Osteoblast (primary cell): ENCODE measurements around the gene ITSN1. TPM values are rescaled to one million over a fixed set of nuclear protein-coding genes. Genes with fewer than 3 reads are reported as not detected.

Experiments used
- DNase-seq: peaks from one replicate; pipeline ENCODE4 v3.0.0; 2011; ENCODE audit warnings: low spot score, mixed read lengths; ENCODE audit not compliant: insufficient read length; ENCODE audit errors: missing footprints
- H2AFZ ChIP-seq: 2 replicates; pipeline ENCODE4 v1.6.0; 2011; ENCODE audit warnings: mild to moderate bottlenecking, low read length
- H3K27ac ChIP-seq: 2 replicates; pipeline ENCODE4 v1.5.1; 2011; ENCODE audit warnings: mild to moderate bottlenecking, low read depth, low read length, moderate library complexity
- H3K27me3 ChIP-seq: 2 replicates; pipeline ENCODE4 v1.6.0; 2012; ENCODE audit warnings: mild to moderate bottlenecking, control low read depth, inconsistent platforms, low read length, moderate library complexity; ENCODE audit not compliant: insufficient read depth
- H3K36me3 ChIP-seq: 2 replicates; pipeline ENCODE4 v1.5.1; 2011; ENCODE audit warnings: mild to moderate bottlenecking, low read length, control low read depth, moderate library complexity; ENCODE audit not compliant: insufficient read depth
- H3K4me1 ChIP-seq: 2 replicates; pipeline ENCODE4 v1.5.1; 2011; ENCODE audit warnings: mild to moderate bottlenecking, low read length, control low read depth, moderate library complexity; ENCODE audit not compliant: insufficient read depth
- H3K4me2 ChIP-seq: 2 replicates; pipeline ENCODE4 v1.6.0; 2011; ENCODE audit warnings: mild to moderate bottlenecking, low read length; ENCODE audit not compliant: insufficient read depth
- H3K4me3 ChIP-seq: fragments of 200-600 bp; sonication (generic); 3 replicates; pipeline ENCODE4 v1.5.1; 2012; ENCODE audit warnings: mild to moderate bottlenecking, low read length, inconsistent platforms; ENCODE audit not compliant: insufficient read depth
- H3K79me2 ChIP-seq: 2 replicates; pipeline ENCODE4 v1.6.0; 2012; ENCODE audit warnings: mild to moderate bottlenecking, low read length, control low read depth, inconsistent platforms; ENCODE audit not compliant: insufficient read depth
- H3K9me3 ChIP-seq: 2 replicates; pipeline ENCODE4 v1.5.1; 2011; ENCODE audit warnings: low read depth, low read length, control low read depth
- H4K20me1 ChIP-seq: 2 replicates; pipeline ENCODE4 v1.6.0; 2012; ENCODE audit warnings: mild to moderate bottlenecking, low read length, control low read depth; ENCODE audit not compliant: insufficient read depth
- CTCF ChIP-seq: IDR thresholded peaks from 2 replicates; pipeline ENCODE4 v1.5.1; 2011; ENCODE audit warnings: mild to moderate bottlenecking, low read depth, low read length, moderate library complexity; ENCODE audit errors: extremely low read depth
- total RNA-seq: library from RNA; depleted of rRNA; stranded (reverse); fragments of >200 nt; gene quantifications from 2 replicates; pipeline ENCODE4 v1.2.3, GENCODE V29; 2012

ITSN1 gene
- total RNA-seq, 1 donor: 42.7 TPM

DNA sequence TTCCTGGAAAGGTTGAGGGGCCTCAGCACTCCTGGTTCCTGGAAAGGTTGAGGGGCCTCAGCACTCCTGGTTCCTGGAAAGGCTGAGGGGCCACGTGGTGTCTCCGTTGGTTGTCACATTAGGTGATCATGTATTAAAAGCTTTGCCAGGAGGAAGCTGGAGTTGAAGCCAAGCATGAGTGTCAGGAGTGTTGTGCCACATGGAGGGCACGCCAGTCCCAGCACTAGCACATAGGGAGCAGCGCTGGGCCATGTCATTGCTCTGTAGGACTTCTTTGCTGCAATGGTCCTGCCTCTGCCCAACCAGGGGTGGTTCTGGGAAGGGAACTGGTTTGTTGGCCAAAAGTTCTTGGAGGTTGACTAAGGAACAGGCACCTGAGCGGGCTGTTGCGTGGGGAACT, 260.0 kb downstream of the ITSN1 start:
- no peak overlapping the region for H3K4me3 ChIP-seq

DNA sequence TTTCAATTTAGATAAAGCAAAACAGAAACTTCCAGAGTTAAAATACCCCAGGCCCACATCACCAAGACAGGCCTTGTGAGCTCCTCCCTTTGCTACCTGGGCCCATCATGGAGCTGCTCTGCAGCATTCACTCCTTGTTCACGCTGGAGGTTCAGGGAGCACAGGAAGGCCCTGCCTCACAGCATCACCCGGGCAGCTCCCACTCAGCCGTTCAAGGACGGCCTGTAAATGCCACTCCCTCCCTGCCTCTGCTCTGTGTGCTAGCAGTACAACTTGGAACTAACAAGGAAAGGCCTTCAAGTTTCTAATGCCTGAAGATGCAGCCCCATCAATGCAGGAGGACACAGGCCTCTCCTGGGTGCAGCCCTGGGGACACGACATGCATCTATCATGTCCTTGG, 261.7 kb downstream of the ITSN1 start:
- no peak for TF ChIP-seq CTCF
- Histone ChIP-seq H3K27ac (no peak overlapping the region), H3K4me1 (no peaks in the 10 kb centered on the region), H3K27me3 (no peaks in the 10 kb centered on the region), H3K4me2 (no peak overlapping the region), H3K79me2 (no peaks in the 10 kb centered on the region), H2AFZ (no peak overlapping the region), H3K4me3 (no peak overlapping the region), H3K9me3 (no peaks in the 10 kb centered on the region), H3K36me3 (peaks cover 55% of the 10 kb centered on the region), H4K20me1 (peaks cover 3% of the 10 kb centered on the region)
- DNase-seq: no peak

More for the DNA sequence above, 260.0 kb downstream of the ITSN1 start:
- Histone ChIP-seq H4K20me1 (peaks cover 3% of the 10 kb centered on the region), H3K4me2 (no peak overlapping the region), H3K4me1 (no peaks in the 10 kb centered on the region), H3K36me3 (peaks cover 40% of the 10 kb centered on the region), H3K27me3 (no peaks in the 10 kb centered on the region), H3K9me3 (no peaks in the 10 kb centered on the region), H3K79me2 (no peaks in the 10 kb centered on the region), H2AFZ (no peak overlapping the region), H3K27ac (no peak overlapping the region)
- DNase-seq: no peak
- no peak for TF ChIP-seq CTCF

GRCh38 chr21:33908760-33909159, 266.5 kb downstream of the ITSN1 start:
- no peak overlapping the region for H3K4me2 ChIP-seq
- no peak for TF ChIP-seq CTCF
- no peak overlapping the region for H2AFZ ChIP-seq
- no peaks in the 10 kb centered on the region for H3K4me1 ChIP-seq
- DNase-seq: no peak
- H3K27me3 ChIP-seq: no peaks in the 10 kb centered on the region
- peaks cover 9% of the 10 kb centered on the region for H4K20me1 ChIP-seq
- H3K4me3 ChIP-seq: no peak overlapping the region
- no peaks in the 10 kb centered on the region for H3K9me3 ChIP-seq
- H3K36me3 ChIP-seq: peaks cover 75% of the 10 kb centered on the region
- no peak overlapping the region for H3K27ac ChIP-seq
- peaks cover 14% of the 10 kb centered on the region for H3K79me2 ChIP-seq

GRCh38 chr21:33909756-33910155, 267.5 kb downstream of the ITSN1 start:
- peaks cover 9% of the 10 kb centered on the region for H3K4me1 ChIP-seq
- H3K79me2 ChIP-seq: peaks cover 24% of the 10 kb centered on the region
- H3K4me3 ChIP-seq: no peak overlapping the region
- no peak for DNase-seq
- TF ChIP-seq CTCF: no peak
- no peaks in the 10 kb centered on the region for H3K9me3 ChIP-seq
- no peak overlapping the region for H3K27ac ChIP-seq
- no peak overlapping the region for H2AFZ ChIP-seq
- no peaks in the 10 kb centered on the region for H3K27me3 ChIP-seq
- no peak overlapping the region for H3K4me2 ChIP-seq
- H4K20me1 ChIP-seq: peaks cover 9% of the 10 kb centered on the region
- H3K36me3 ChIP-seq: peaks cover 69% of the 10 kb centered on the region
